HL-60 (cell line): Measurements from ENCODE around the gene ARHGAP20.

Experiments used
- CTCF ChIP-seq: IDR thresholded peaks from one replicate; pipeline ENCODE4 v1.5.1; 2011; ENCODE audit warnings: low read length, control low read depth, inconsistent platforms; ENCODE audit not compliant: insufficient read depth
- POLR2AphosphoS5 ChIP-seq: IDR thresholded peaks from 2 replicates; pipeline ENCODE4 v1.6.1; 2012; ENCODE audit warnings: low read depth

GRCh38 chr11:110730773-110731172, 18.5 kb upstream of the ARHGAP20 start:
- TF ChIP-seq CTCF (no peak), POLR2AphosphoS5 (no peak)
